Ishikawa (cell line): ENCODE measurements around the gene TESPA1.

Experiments
- CEBPB ChIP-seq: IDR thresholded peaks from 2 replicates; pipeline ENCODE4 v1.6.1; 2012
- CREB1 ChIP-seq: IDR thresholded peaks from 2 replicates; pipeline ENCODE4 v1.6.1; 2012; ENCODE audit warnings: low read depth
- EP300 ChIP-seq: IDR thresholded peaks from 2 replicates; pipeline ENCODE4 v1.6.1; 2012; ENCODE audit warnings: borderline replicate concordance
- RAD21 ChIP-seq: IDR thresholded peaks from 2 replicates; pipeline ENCODE4 v1.6.1; 2012; ENCODE audit warnings: low read depth
- TAF1 ChIP-seq: IDR thresholded peaks from 2 replicates; pipeline ENCODE4 v1.6.1; 2012; ENCODE audit warnings: low read depth, mild to moderate bottlenecking
- TEAD4 ChIP-seq: IDR thresholded peaks from 2 replicates; pipeline ENCODE4 v1.6.1; 2012
- YY1 ChIP-seq: IDR thresholded peaks from 2 replicates; pipeline ENCODE4 v1.6.1; 2012; ENCODE audit warnings: low read depth
- TF ChIP-seq, protein P1 (sequence below): IDR thresholded peaks from 2 replicates; pipeline ENCODE4 v1.6.1; 2012; ENCODE audit warnings: low read depth, mild to moderate bottlenecking
- TF ChIP-seq, protein P2 (sequence below): IDR thresholded peaks from 2 replicates; pipeline ENCODE4 v1.6.1; 2012
- TF ChIP-seq, protein P3 (sequence below): IDR thresholded peaks from 2 replicates; pipeline ENCODE4 v1.6.1; 2012

DNA sequence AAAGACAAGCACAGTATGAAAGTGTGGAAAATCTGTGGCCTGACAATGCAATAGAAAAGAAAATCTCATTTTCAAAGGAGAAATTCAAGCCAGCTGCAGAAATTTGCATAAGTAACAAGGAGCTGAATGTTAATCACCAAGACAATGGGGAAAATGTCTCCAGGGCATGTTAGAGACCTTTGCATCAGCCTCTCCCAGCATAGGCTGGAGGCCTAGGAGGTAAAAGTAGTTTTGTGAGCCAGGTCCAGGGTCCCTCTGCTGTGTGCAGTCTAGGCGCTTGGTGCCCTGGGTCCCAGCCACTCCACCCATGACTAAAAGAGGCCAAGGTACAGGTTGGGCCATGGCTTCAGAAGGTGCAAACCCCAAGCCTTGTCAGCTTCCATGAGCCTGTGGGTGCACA is 58.3 kb downstream of the TESPA1 start:
- TF ChIP-seq, protein P1, sequence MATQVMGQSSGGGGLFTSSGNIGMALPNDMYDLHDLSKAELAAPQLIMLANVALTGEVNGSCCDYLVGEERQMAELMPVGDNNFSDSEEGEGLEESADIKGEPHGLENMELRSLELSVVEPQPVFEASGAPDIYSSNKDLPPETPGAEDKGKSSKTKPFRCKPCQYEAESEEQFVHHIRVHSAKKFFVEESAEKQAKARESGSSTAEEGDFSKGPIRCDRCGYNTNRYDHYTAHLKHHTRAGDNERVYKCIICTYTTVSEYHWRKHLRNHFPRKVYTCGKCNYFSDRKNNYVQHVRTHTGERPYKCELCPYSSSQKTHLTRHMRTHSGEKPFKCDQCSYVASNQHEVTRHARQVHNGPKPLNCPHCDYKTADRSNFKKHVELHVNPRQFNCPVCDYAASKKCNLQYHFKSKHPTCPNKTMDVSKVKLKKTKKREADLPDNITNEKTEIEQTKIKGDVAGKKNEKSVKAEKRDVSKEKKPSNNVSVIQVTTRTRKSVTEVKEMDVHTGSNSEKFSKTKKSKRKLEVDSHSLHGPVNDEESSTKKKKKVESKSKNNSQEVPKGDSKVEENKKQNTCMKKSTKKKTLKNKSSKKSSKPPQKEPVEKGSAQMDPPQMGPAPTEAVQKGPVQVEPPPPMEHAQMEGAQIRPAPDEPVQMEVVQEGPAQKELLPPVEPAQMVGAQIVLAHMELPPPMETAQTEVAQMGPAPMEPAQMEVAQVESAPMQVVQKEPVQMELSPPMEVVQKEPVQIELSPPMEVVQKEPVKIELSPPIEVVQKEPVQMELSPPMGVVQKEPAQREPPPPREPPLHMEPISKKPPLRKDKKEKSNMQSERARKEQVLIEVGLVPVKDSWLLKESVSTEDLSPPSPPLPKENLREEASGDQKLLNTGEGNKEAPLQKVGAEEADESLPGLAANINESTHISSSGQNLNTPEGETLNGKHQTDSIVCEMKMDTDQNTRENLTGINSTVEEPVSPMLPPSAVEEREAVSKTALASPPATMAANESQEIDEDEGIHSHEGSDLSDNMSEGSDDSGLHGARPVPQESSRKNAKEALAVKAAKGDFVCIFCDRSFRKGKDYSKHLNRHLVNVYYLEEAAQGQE = no peak
- TF ChIP-seq, protein P2, sequence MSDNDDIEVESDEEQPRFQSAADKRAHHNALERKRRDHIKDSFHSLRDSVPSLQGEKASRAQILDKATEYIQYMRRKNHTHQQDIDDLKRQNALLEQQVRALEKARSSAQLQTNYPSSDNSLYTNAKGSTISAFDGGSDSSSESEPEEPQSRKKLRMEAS = no peak
- TF ChIP-seq CEBPB (no peak), RAD21 (no peak), CREB1 (no peak), YY1 (no peak), EP300 (no peak), TAF1 (no peak), TEAD4 (no peak)
- TF ChIP-seq, protein P3, sequence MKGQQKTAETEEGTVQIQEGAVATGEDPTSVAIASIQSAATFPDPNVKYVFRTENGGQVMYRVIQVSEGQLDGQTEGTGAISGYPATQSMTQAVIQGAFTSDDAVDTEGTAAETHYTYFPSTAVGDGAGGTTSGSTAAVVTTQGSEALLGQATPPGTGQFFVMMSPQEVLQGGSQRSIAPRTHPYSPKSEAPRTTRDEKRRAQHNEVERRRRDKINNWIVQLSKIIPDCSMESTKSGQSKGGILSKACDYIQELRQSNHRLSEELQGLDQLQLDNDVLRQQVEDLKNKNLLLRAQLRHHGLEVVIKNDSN = no peak
